ENCODE results near the gene MYO3B.
"Not testable (repeated sequence)": the region's sequence is repeated elsewhere in the genome, so short reads cannot be mapped to it uniquely, and the experiment has no call there.

Gene MYO3B

DNA sequence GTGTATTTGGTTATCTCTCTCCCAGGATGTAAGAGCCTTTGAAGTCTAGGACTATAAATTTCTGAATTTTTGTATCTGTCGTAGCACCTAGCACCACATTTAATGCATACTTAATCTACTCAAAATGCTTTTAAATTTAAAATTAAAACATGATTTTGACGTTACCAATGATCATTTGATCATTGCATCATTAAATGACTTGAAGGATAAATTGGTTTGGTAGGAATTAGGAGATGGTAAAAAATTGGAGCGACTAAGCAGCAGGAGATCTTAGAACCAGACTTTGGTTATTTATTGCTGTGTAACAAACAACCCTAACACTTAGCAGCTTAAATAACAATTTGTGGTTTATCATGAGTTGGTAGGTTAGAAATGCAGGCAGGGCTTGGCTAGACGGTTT lies 84.9 kb downstream of the MYO3B start:
- no peak for DNase-seq (ENCODE audit: low spot score)

DNA sequence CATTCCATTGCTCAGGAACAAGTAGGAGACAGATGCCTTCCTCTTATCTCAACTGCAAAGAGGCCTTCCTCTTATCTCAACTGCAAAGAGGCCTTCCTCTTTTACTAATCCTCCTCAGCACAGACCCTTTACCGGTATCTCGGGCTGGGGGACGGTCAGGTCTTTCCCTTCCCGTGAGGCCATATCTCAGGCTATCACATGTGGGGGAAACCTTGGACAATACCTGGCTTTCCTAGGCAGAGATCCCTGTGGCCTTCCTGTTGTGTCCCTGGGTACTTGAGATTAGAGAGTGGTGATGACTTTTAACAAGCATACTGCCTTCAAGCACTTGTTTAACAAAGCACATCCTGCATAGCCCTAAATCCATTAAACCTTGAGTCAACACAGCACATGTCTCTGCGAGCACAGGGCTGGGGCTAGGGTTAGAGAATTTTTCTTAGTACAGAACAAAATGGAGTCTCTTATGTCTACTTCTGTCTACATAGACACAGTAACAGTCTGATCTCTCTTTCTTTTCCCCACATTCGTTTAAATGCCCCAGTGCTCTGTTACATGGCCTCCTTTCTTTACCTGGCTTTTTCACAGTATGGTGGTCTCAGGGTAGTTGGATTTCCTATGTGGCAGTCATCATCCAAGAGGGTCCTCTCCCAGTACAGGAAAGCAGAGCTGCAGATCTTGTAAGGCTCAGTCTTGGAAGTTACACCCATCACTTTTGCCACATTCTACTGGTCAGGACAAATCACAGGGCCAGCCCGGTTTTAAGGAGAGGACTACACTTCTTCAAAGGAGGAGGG lies 86.0 kb downstream of the MYO3B start:
- DNase-seq (ENCODE audit: low spot score), result not testable (repeated sequence)

DNA sequence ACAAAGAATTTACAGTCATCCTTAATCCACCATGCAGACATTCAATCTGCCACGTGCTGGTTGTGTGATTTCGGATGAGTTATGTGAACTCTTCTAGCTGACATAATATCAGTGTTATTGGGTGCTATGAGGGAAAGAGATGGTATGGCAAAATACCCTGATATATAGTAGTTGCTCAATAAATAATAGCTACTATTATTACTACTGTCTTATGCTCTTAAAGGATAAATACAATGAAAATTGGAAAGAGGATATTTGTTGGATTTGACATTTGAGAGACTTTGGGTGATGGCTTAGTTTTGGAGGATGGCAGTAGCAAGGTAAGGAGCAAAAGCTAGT lies 86.5 kb downstream of the MYO3B start:
- no peak for DNase-seq (ENCODE audit: low spot score)

DNA sequence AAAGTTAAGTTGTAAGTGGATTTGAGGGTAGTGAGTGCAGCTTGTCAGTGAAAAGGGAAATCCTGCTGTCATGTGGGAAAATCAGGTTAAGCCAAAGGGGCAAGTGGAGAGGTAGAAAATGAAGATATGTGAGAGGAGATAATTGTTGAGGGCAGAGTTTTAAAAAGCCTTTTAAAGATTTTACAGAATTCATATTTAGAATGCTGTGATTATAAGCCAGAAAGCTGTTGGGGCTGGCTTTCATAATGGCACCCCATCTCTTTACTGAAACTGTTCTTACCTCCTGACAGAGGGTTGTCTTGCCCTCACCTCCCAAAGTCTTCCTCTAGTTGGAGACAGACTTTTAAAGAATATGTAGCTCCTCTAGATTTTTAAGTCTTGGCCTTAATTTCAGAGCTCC lies 86.9 kb downstream of the MYO3B start:
- no peak for DNase-seq (ENCODE audit: low spot score)

DNA sequence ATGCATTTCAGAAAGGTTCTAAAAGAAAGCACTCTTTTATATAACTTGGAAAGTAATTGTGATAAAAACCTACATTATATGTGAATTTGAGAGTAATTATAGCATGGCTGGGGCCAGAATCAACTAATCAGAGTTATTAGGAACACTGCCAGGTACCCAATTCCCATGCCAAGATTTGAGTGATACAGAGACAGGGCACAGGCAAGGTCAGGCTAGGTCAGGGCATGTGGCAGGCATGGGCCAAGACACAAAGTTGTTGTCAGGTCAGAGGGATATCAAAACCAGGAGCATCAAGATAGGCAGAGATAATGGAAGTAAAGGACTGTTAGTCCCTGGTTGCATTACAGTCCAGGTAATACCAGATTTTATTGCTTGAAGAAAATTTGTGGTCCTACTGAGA lies 87.4 kb downstream of the MYO3B start:
- no peak for DNase-seq (ENCODE audit: low spot score)

DNA sequence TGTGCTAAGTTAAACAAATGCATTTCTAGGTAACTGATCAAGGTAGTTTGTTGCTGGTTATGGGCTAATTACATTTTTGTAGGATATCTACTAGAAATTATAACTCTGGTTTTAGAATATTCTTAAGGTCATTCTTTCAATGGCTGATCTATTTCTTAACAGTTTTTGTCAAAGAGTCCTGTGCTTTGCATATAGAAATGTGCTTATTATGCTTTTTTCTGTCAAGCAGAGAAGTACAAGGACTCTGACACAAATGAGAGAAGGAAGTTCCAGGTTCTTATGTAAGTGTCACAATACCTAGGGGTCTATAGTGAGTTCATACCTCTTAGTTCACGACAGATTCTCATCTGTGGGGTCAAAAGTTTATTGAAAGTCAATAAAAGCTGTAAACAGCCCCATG lies 88.4 kb downstream of the MYO3B start:
- no peak for DNase-seq (ENCODE audit: low spot score)

DNA sequence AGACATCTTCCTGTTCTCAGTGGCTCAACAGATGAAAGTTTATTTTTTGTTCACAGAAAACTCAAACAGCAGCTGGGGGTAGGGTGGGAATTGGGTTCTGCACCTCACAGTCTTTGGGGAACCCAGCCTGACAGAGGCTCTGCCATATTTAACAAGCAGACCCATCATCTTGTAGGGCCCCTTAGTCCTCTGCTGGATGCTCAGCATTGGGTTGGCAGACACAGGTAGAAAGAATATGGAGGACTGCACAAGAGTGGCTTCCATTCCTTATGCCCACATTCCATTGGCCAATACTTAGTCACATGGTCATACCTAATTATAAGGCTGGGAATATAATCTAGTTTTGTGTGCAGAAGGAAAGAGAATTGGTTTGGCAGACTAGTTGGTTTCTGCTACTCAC lies 89.1 kb downstream of the MYO3B start:
- DNase-seq (ENCODE audit: low spot score), result no peak

DNA sequence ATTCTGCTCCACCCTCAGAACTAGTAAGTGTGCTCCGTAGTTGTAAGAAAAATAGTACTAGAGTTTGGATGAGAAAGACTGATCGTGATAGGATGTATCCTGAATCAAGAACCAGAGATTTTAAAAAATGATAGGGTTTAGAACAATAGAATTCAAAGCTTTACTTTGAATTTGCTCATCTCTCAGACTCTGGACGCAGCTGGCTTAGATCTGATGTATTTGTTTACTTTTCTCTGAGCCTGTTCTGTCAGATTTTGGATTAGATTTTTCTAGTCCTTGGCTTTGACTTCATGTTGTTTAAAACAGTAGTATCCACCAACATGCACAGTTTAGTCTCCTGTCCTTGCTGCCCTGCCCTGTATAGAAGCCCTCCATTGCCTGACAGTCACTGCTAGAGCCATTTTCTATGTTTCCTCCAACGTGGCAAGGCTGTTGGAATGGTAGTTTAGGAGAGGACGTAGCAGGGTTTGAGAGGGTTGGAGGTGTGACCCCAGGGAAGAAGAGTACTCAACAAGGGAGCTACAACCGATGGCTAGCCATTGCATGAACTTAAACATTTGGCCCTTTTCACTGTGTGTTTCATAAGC lies 92.4 kb downstream of the MYO3B start:
- no peak for DNase-seq (ENCODE audit: low spot score)

DNA sequence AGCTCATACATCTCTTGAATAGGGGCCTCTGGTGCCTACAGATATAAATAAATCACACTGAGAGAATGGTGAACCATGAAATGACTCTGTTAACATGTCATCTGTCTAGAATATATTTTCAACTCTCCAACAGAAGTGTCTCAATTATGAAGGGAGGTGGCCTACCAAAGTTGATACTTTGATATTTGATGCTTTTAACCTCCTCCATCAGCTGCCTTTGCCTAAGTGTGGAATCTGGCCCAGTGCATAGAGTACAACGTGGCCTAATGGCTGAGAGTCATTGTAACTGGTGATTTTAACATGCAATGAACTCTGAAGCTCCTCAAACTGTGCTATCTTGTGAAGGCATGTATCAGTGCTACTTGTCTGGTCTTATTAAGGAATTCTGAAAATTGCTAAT lies 93.4 kb downstream of the MYO3B start:
- no peak for DNase-seq (ENCODE audit: low spot score)

DNA sequence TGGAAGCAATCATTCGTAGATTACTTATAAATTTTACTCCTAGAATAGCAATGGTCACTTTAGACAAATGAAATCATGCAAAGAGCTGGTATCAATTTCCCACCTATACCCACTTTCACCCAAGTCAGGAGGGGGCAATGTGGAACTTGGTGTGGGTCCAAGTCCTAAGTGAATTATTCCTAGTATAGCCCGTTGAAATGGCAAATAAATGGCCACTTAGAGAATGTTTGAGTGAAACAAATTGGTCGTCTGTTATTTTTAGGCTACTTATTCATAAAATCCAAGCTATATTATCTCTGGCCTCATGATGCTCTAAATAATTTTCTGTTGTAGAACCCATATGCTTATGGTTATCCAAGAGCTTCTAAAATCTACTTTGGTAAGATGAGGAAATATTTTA lies 98.1 kb downstream of the MYO3B start:
- no peak for DNase-seq (ENCODE audit: low spot score)

DNA sequence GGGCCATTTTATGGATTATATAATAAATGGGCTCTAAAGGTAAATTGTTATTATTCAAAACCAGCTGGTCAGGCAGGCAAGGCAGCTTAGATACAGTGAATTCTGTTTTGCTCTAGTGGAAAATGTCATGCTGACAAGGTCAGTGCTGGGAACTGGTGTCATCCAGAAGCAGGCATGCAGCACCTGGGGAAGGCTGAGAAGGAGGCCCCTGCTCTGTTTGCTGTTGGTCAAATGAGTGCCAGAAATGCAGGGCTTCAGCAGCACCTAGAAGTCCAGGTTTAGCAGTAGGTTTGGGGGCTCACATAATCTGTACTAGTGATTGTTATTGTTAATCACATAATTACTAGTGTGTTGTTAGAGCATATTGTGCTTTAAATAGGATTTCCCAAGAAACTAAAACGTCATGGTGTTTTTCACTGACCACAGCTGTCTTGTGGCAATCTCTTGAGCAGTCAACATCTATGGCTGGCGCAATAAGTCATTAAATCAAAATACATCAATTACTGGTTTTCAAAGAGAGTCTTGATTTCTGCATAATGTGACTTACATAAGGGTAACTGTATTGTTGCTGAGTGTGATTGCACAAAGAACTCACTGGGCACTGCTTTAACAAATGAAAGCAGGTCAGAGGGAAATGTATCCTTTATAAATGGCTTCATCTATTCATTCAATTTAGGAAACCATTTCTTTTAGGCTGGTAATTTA lies 99.1 kb downstream of the MYO3B start:
- no peak for DNase-seq (ENCODE audit: low spot score)

DNA sequence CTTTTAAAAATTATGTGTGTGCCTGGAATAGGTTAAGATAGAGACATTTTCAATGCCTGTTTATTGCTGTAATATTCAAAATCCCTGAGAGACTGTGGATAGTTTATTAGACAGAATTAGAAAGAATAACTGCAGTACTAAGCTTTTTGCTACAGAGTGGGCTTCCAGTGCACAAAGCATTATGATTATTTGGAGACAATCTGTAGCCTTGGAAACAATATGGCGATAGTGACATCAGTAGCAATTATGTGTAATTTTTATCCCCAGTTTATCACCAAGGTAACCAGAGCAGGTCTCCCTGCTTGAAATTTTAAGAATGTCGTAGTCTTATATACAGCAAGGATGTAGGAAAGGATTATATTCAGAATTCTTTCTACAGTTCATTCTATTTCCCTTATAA lies 100.0 kb downstream of the MYO3B start:
- DNase-seq (ENCODE audit: low spot score), result no peak

DNA sequence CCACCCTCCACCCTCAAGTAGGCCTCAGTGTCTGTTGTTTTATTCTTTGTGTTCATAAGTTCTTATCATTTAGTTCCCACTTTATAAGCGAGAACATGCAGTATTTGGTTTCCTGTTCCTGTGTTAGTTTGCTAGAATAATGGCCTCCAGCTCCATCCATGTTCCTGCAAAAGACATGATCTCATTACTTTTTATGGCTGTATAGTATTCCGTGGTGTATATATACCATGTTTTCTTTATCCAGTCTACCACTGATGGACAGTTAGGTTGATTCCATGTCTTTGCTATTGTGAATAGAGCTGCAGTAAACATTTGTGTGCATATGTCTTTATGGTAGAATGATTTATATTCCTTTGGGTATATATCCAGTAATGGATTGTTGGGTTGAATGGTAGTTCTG lies 101.7 kb downstream of the MYO3B start:
- not testable (repeated sequence) for DNase-seq (ENCODE audit: low spot score)

DNA sequence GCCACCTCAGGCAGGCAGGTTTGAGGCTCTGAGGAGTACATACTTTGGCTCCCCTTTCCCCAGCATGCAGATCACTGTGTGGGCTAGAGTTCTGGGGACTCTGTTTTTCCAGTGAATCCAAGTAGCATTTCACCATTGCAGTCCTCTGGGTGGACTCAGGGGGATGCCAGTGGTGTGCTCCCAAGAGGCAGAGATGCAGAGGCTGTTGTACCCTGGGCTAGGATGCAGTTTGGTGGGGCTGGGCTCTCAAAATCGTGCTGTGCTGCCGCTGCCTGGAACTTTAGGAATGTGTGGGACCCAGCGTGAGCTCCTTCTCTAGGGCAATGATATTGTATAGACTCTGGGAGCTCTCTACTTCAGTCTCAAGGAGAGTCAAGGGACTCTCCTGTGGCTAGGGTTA lies 104.9 kb downstream of the MYO3B start:
- no peak for DNase-seq (ENCODE audit: low spot score)

DNA sequence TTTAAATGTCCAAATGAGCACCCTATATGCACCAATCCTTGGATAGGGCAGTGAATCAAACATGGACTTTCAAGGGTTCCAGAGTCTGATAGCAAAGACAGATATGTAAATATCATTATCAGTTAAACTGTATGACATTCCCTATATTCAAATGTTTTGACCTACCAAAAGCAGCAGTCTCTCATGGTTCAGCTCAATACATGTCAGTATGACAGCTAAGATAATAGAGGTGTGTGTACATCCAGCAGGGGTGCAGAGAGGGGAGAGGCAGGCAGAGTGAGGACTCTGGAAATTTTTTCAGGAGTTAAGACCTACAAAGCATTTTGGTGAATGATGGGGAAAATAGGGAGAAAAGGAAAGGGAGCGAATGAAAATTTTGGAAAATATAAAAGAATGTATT lies 106.3 kb downstream of the MYO3B start:
- no peak for DNase-seq (ENCODE audit: low spot score)

DNA sequence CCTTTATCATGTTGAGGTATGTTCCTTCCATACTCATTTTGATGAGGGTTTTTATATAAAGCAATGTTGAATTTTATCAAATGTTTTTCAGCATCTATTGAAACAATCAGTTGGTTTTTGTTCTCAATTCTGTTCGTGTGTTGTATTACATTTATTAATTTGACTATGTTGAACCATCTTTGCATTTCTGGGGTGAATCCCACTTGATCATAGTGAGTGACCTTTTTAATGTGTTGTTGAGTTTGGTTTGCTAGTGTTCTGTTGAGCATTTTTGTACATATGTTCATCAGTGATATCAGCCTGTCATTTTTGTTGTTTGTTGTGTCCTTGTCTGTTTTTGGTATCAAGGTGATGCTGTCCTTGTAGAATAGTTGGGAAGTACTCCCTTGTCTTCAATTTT lies 110.9 kb downstream of the MYO3B start:
- DNase-seq (ENCODE audit: low spot score), result no peak

DNA sequence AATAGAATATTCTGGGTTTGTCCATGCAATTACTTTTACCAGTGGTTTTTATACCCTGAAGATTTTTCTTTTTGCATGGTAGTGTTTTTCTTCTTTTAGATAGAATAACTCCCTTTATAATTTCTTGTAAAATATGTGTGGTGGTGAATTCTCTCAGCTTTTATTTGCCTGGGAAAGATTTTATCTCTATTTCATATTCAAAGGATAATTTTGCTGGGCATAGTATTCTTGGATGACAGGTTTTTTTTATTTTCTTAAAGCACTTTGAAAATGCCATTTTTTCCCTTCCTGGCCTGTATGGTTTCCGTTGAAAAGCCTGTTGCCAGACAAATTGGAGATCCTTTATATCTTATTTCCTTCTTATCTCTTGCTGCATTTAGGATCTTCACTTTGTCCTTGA lies 113.5 kb downstream of the MYO3B start:
- no peak for DNase-seq (ENCODE audit: low spot score)

DNA sequence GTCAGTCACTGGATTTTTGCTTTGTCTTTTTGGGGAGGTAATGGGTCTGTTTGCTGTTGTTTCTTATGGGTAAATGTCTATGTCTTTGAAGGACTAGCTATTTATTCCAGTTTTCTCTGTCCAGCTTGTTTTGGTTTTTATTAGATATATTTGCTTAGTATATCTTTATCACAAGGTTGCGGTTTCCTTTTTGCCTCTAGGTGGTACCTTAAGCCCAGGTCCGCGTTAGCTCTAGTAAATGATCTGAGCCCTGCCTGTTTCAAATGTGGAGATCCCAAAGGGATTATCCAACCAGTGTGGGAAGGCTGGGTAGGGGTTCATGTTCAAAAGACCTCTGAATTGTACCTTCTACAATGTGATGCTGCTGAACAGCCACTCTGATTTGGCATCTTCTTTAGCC lies 114.5 kb downstream of the MYO3B start:
- no peak for DNase-seq (ENCODE audit: low spot score)

DNA sequence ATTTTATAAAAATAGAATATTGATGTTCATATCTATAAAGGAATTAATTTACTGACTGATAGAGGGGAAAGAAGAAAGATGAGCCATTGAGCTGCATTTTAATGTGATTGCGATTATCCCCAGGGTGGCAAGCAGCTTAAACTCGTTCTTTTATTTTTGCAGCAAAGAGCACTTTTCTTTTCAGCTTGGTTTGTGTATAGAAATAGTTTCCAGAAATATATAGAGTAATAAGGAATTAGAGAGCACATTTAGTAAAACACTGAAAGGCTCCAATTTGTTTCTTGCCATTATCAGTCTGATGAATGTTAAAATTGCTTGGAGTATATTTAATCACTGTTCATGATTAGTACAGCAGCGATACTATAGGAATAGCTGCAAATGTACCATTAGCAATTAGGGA lies 119.5 kb downstream of the MYO3B start:
- DNase-seq (ENCODE audit: low spot score), result no peak

DNA sequence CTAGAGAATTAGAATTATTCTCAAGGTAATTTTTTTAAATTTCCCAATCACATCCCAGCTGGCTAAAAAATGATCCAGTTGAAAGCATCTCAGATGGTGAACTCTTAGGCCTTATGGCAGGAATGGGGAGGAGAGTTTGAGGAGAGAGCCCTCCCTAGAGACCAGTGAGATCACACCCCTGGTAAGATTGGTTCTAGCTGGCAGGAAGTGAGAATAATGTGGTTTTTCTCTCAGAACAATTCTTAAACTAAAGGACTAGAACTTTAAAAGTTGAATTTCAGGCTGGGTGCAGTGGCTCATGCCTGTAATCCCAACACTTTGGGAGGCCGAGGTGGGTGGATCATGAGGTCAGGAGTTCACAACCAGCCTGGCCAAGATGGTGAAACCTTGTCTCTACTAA lies 120.2 kb downstream of the MYO3B start:
- DNase-seq (ENCODE audit: low spot score), result no peak

DNA sequence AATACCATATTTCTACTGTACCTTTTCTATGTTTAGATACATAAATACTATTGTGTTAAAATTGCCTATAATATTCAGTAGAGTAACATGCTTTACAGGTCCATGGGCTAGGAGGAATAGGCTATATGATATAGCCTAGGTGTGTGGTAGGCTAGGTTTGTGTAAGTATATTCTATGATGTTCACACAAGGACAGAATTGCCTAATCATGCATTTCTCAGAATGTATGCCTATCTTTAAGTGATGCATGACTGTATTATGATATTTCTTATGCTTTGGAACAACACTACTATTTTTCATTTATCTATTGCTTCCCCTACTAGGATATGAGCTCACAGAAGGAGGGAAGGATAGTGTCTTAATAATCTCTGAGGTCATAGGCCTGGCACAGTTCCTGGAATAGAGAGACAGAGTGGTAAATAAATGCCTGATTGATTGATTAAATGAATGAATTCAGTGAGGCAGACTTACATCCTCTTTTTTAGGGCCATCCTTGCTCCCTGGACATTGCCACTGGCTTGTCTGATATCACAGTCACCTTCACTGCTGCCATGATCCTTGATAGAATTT lies 121.0 kb downstream of the MYO3B start:
- no peak for DNase-seq (ENCODE audit: low spot score)

DNA sequence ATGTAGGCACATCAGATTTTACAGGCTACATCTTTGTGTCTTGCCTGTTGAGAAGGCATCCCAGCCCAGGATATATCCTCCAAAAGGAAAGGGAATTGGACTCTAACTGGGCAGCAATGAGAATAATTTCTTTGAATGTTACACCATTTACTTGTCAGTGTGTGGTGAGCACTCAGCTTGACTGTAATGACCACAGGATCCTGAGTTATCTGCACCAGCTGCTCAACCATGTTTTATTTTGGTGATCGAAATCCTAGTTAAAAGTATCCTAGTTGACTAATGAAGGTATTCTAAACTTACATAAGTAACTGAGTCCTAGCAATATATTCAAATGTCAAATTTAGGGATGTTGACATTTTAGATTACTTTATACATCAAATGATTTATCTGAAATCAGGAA lies 123.0 kb downstream of the MYO3B start:
- DNase-seq (ENCODE audit: low spot score), result no peak

DNA sequence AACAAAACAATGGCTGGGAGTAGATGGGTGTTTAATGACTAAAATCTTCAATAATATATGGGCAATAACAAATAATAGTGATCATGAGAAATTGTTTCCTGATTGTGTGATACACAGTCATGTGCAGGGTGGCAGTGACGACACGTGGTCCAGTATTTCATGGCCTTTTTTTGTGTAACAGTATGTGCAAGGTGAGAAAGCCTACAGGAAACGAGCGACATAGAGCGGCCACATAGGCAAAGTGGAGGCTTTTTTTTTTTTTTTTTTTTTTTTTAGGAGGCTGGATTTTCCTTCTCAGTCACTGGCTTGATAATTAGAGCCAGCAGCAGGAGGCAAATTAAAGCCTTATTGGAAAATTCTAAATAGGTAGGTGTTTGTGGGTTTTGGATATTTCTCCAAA lies 123.7 kb downstream of the MYO3B start:
- DNase-seq (ENCODE audit: low spot score), result no peak

All from iPS-NIHi11 (cell line).